Heart right ventricle (tissue), 16 donors: ENCODE results near the gene USP30. TPM values are rescaled to one million over a fixed set of nuclear protein-coding genes. Genes with fewer than 3 reads are reported as not detected.

Experiments
- ATAC-seq, 8 donors: fragments of 200-7000 bp; cut with Tn5 transposase; one replicate each; pipeline ENCODE4 v1.9.1; 2020; ENCODE audit warnings: mild to moderate bottlenecking in 8 of 8, moderate library complexity in 8 of 8, moderate number of reproducible peaks in 1 of 8
- DNase-seq, 2 donors: peaks; one replicate each; pipeline ENCODE4 v3.0.0-alpha.2; 2020
- H3K27ac ChIP-seq, 10 donors: fragments of 200-600 bp; sonication (generic) in 2 of 10; one replicate each; pipeline versions ENCODE4 v1.5.0 to v1.8.0; 2020 to 2022; ENCODE audit warnings: mild to moderate bottlenecking in 3 of 10
- H3K27me3 ChIP-seq, 7 donors: fragments of 200-600 bp; one replicate each; pipeline ENCODE4 v1.8.0; 2021 to 2022; ENCODE audit warnings: mild to moderate bottlenecking in 2 of 7
- H3K36me3 ChIP-seq, 9 donors: fragments of 200-600 bp; sonication (generic) in 1 of 9; one replicate each; pipeline versions ENCODE4 v1.5.0 to v1.8.0; 2020 to 2022; ENCODE audit warnings: mild to moderate bottlenecking in 2 of 9
- H3K4me1 ChIP-seq, 9 donors: fragments of 200-600 bp; sonication (generic) in 1 of 9; one replicate each; pipeline versions ENCODE4 v1.5.0 to v1.8.0; 2020 to 2022; ENCODE audit warnings: mild to moderate bottlenecking in 4 of 9
- H3K4me3 ChIP-seq, 10 donors: fragments of 200-600 bp; sonication (generic) in 2 of 10; one replicate each; pipeline versions ENCODE4 v1.5.0 to v1.8.0; 2020 to 2022; ENCODE audit warnings: mild to moderate bottlenecking in 7 of 10, moderate library complexity in 2 of 10
- H3K9me3 ChIP-seq, 11 donors: fragments of 200-600 bp in 10 of 11; sonication (generic) in 2 of 11; one replicate each; pipeline versions ENCODE4 v1.5.0 to v1.8.0; 2013 to 2022; ENCODE audit warnings: mild to moderate bottlenecking in 2 of 11, control low read depth in 1 of 11, moderate library complexity in 1 of 11
- WGBS, 2 donors: extraction: QIAGEN DNeasy Blood & Tissue Kit; methylation state at CpG; one replicate each; pipeline ENCODE4 v1.1.7; 2013; ENCODE audit warnings: inconsistent platforms in 1 of 2; 5-methylcytosine and 5-hydroxymethylcytosine counted together
- intact Hi-C, 10 donors: fragments of 100-400 bp; cut with DNase I; formaldehyde crosslinking; loops; one replicate each; pipeline versions ENCODE4 v1.11.1 to v1.14.2; 2022
- polyA plus RNA-seq, 2 donors: library from polyadenylated mRNA; stranded (reverse); fragments of 200-250 nt; gene quantifications; one replicate each; pipeline ENCODE4 v1.2.3, GENCODE V29; 2013
- total RNA-seq, 10 donors: library from RNA; stranded (reverse); fragmentation: NEBNext Ultra II Directional in 3 of 10; extraction: Animal tissue kit (Norgen Biotek cat#: 25700) in 3 of 10; gene quantifications; one replicate each; pipeline versions ENCODE4 v1.2.1 to v1.2.4, GENCODE V29; 2021 to 2023
- TF ChIP-seq, protein P1 (sequence below), 9 donors: fragments of 200-600 bp; sonication (generic) in 2 of 9; IDR thresholded peaks; one replicate each; pipeline versions ENCODE4 v1.5.0 to v1.8.0; 2021 to 2022; ENCODE audit warnings: antibody characterized with exemption in 9 of 9, mild to moderate bottlenecking in 5 of 9, moderate library complexity in 1 of 9
- donor health status: Arrhythmogenic right ventricular cardiomyopathy.
- donor health status: ischemic (EF 13 %, LVEDD 7.1; RV severe dilation, severe dysfunction).
- donor health status: healthy with polysubstance abuse.
- donor health status: DM: no; HTN: yes; CAD: no.
- donor health status: DM: no; HTN: no; CAD: no.
- donor health status: ischemic (EF 25% LVEDD 6.9; RV normal size, moderate dysfunction).
- donor health status: ischemic (EF 25% LVEDD 5.7; RV mildly dilated, moderate dysfunction).
- donor health status: healthy.
- donor health status: DM: yes; HTN: yes; CAD: no.
- donor health status: Ischemic cardiomyopathy.
- donor health status: ischemic (EF 35%, LVEDD 5.7; RV mildly dilated, moderate dysfunction).
- donor health status: nonischemic (EF 11% LVEDD 7.7; RV severe dilation, severe dysfunction).
- donor health status: DM: yes; HTN: yes; CAD: no.
- donor health status: PGD.
- donor health status: ischemic (EF 29% LVEDD 5.4; RV normal size, mild dysfunction).
- donor health status: nonischemic (EF 23%, LVEDD 6.1; RV moderate dilation, normal function).

USP30 gene
- total and polyA plus RNA-seq, 12 donors, result 4.8 to 22.2 (median 12.7) TPM

DNA sequence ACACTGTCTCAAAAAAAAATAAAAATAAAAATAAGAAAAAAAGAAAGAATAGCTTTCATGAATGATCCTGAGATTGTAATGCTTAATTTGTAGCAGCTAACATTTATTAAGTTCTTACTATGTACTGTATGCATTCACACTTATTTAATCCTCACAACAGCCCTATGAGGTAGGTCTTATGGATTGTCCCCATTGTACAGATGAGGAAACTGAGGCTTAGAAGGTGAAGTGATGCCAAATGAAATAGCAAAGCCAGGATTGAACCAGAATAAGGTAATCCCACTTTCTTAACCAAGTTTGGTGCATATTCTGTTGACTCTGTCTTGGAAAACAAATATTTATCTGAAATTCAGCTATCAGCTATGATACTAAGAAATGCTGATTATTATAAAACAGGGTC lies 2.1 kb downstream of the USP30 start:
- peaks cover 0 to 33% (median 20%) of the 10 kb centered on the region in 9 donors for H3K36me3 ChIP-seq
- TF ChIP-seq, protein P1, sequence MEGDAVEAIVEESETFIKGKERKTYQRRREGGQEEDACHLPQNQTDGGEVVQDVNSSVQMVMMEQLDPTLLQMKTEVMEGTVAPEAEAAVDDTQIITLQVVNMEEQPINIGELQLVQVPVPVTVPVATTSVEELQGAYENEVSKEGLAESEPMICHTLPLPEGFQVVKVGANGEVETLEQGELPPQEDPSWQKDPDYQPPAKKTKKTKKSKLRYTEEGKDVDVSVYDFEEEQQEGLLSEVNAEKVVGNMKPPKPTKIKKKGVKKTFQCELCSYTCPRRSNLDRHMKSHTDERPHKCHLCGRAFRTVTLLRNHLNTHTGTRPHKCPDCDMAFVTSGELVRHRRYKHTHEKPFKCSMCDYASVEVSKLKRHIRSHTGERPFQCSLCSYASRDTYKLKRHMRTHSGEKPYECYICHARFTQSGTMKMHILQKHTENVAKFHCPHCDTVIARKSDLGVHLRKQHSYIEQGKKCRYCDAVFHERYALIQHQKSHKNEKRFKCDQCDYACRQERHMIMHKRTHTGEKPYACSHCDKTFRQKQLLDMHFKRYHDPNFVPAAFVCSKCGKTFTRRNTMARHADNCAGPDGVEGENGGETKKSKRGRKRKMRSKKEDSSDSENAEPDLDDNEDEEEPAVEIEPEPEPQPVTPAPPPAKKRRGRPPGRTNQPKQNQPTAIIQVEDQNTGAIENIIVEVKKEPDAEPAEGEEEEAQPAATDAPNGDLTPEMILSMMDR (IDR thresholded peaks at IDR 0.05), result no peak
- peak overlapping the region in 2 of 10 donors; percentile 15 to 63 for H3K4me3 ChIP-seq
- peaks cover 2 to 24% (median 17%) of the 10 kb centered on the region in 9 donors for H3K4me1 ChIP-seq
- no peak for DNase-seq
- no peaks in the 10 kb centered on the region for H3K9me3 ChIP-seq
- intact Hi-C loops, result no loop called here
- H3K27ac ChIP-seq, result peak overlapping the region in 2 of 10 donors; percentile 87 to 95
- ATAC-seq, result no peak
- H3K27me3 ChIP-seq, result no peaks in the 10 kb centered on the region

DNA sequence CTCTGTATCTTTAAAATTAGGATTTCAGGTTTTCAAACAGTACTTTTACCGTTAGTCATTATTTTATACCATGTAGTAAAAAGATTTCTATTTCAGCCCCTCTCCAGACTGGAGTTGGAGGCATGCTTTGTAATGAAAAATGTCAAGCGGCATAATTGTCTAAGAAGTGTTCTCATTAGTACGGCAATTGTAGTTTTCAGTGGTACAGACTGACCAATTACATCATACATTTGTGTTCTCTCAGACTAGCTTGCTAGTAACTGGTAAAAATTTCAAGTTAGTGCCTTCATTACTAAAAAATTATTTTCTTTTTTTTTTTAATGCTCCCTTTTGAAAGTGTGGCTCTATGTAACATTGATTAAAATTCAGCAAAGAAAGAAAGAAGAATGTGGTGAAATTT lies 4.5 kb downstream of the USP30 start:
- ATAC-seq (no peak), DNase-seq (no peak)
- TF ChIP-seq, protein P1 (IDR thresholded peaks at IDR 0.05), result no peak
- no peak overlapping the region for H3K4me3 ChIP-seq
- H3K27ac ChIP-seq, result no peak overlapping the region
- H3K4me1 ChIP-seq, result peaks cover 2 to 20% (median 15%) of the 10 kb centered on the region in 9 donors
- intact Hi-C loops, result no loop called here
- peaks cover 0 to 57% (median 28%) of the 10 kb centered on the region in 9 donors for H3K36me3 ChIP-seq
- WGBS, 2 donors, result 87 to 95% methylated on average over 3 of the region's 3 CpGs
- no peaks in the 10 kb centered on the region for H3K27me3 ChIP-seq
- no peaks in the 10 kb centered on the region for H3K9me3 ChIP-seq

- no peak for ATAC-seq
- H3K4me3 ChIP-seq, result no peak overlapping the region
- intact Hi-C loops, result no loop called here
- H3K27ac ChIP-seq, result no peak overlapping the region
- H3K4me1 ChIP-seq, result peaks cover 2 to 17% (median 15%) of the 10 kb centered on the region in 9 donors
- no peaks in the 10 kb centered on the region for H3K9me3 ChIP-seq
- WGBS, 2 donors, result 100% methylated on average over 1 of the region's 1 CpG
- peaks cover 0 to 59% (median 28%) of the 10 kb centered on the region in 9 donors for H3K36me3 ChIP-seq
- TF ChIP-seq, protein P1 (IDR thresholded peaks at IDR 0.05), result no peak
- DNase-seq, result no peak
- H3K27me3 ChIP-seq, result no peaks in the 10 kb centered on the region
Measured at GRCh38 chr12:109057376-109057775, 5.0 kb downstream of the USP30 start.

DNA sequence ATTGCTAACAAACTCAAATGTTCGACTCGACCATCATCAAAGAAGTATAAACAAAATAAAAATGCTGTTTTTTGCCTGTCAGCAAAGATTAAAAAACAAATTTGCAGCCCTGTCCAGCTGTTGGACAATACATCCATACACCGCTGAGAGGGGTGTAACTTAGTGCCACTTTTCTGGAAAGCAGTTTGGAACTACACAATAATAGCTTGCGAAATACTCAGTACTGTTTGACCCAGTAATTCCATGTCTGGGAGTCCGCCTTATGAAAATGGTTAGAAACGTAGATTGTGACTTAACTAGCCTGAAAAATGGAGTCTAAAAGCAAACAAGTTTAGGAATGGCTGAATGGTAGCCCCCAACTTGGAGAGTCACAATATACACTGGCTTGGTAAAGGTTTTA lies 6.4 kb downstream of the USP30 start:
- TF ChIP-seq, protein P1 (IDR thresholded peaks at IDR 0.05), result no peak
- Histone ChIP-seq H3K4me1 (peaks cover 0 to 10% (median 8%) of the 10 kb centered on the region in 9 donors), H3K27ac (no peak overlapping the region)

More for the DNA sequence above, 6.4 kb downstream of the USP30 start:
- intact Hi-C loops, result no loop called here
- no peak for DNase-seq
- H3K4me3 ChIP-seq, result no peak overlapping the region
- H3K9me3 ChIP-seq, result peaks cover 0 to 7% (median 0%) of the 10 kb centered on the region in 11 donors
- WGBS, 2 donors, result 94 to 96% methylated on average over 6 of the region's 6 CpGs
- peaks cover 0 to 72% (median 35%) of the 10 kb centered on the region in 9 donors for H3K36me3 ChIP-seq
- ATAC-seq, result no peak
- no peaks in the 10 kb centered on the region for H3K27me3 ChIP-seq
